HG02763 (cell line): Measurements from ENCODE around the gene ZBTB8OS.
"Not testable (repeated sequence)": the region's sequence is repeated elsewhere in the genome, so short reads cannot be mapped to it uniquely, and the experiment has no call there.

Experiments used
- ATAC-seq: cut with Tn5 transposase; IDR thresholded peaks from one replicate; pipeline ENCODE4 v1.9.1; 2021; ENCODE audit warnings: mild to moderate bottlenecking, moderate library complexity; ENCODE audit not compliant: unreplicated experiment

Gene ZBTB8OS

GRCh38 chr1:32650752-32651460, 556 bp upstream of the ZBTB8OS start, which contains the start of gene RBBP4:
TSS of gene RBBP4 (plus strand) at chr1:32651208. CDS start at chr1:32651307, 99 bp downstream.
- ATAC-seq: peak; percentile 87

GRCh38 chr1:32647308-32648134, 2.8 kb downstream of the ZBTB8OS start:
- ATAC-seq: no peak

GRCh38 chr1:32644426-32644825, 5.9 kb downstream of the ZBTB8OS start:
- no peak for ATAC-seq

- not testable (repeated sequence) for ATAC-seq
These were observed 8.0 kb downstream of the ZBTB8OS start for GRCh38 chr1:32642292-32642827.

GRCh38 chr1:32639489-32640075, 10.8 kb downstream of the ZBTB8OS start:
- ATAC-seq: no peak

- no peak for ATAC-seq
These were observed 13.3 kb downstream of the ZBTB8OS start for GRCh38 chr1:32636914-32637645.

GRCh38 chr1:32635508-32636277, 14.7 kb downstream of the ZBTB8OS start:
- ATAC-seq: no peak

- ATAC-seq: no peak
These were observed 17.5 kb downstream of the ZBTB8OS start for GRCh38 chr1:32632829-32633228.

- ATAC-seq: not testable (repeated sequence)
These were observed 20.2 kb downstream of the ZBTB8OS start for GRCh38 chr1:32630173-32630572.

- peak; percentile 51 for ATAC-seq
These were observed 22.7 kb downstream of the ZBTB8OS start for GRCh38 chr1:32627596-32628162.

- ATAC-seq: no peak
These were observed 24.2 kb downstream of the ZBTB8OS start for GRCh38 chr1:32626176-32626575.

- no peak for ATAC-seq
These were observed 26.6 kb downstream of the ZBTB8OS start for GRCh38 chr1:32623775-32624174.

GRCh38 chr1:32622806-32623681, 27.3 kb downstream of the ZBTB8OS start:
- ATAC-seq: no peak

- no peak for ATAC-seq
These were observed 28.1 kb downstream of the ZBTB8OS start for GRCh38 chr1:32622205-32622604.

- peak; percentile 64 for ATAC-seq
These were observed 30.5 kb downstream of the ZBTB8OS start for GRCh38 chr1:32619701-32620485.

- ATAC-seq: no peak
These were observed 31.6 kb downstream of the ZBTB8OS start for GRCh38 chr1:32618673-32619221.

GRCh38 chr1:32613472-32613871, 36.9 kb downstream of the ZBTB8OS start:
- no peak for ATAC-seq
